WTC11 (cell line): Measurements from ENCODE around the gene DNAJC8. TPM values are rescaled to one million over a fixed set of nuclear protein-coding genes. Genes with fewer than 3 reads are reported as not detected.

ENCODE experiments used
- CREM ChIP-seq: sonication (generic); formaldehyde crosslinking; IDR thresholded peaks from 2 replicates; pipeline ENCODE4 v1.8.1; 2022; ENCODE audit warnings: mild to moderate bottlenecking, missing genetic modification reagents, moderate library complexity
- E2F1 ChIP-seq: sonication (generic); formaldehyde crosslinking; IDR thresholded peaks from 2 replicates; pipeline ENCODE4 v1.8.0; 2022; ENCODE audit warnings: mild to moderate bottlenecking, missing genetic modification reagents
- ESRRA ChIP-seq: sonication (generic); formaldehyde crosslinking; IDR thresholded peaks from 2 replicates; pipeline ENCODE4 v1.8.1; 2022; ENCODE audit warnings: mild to moderate bottlenecking, missing genetic modification reagents, borderline replicate concordance
- ETV6 ChIP-seq: sonication (generic); formaldehyde crosslinking; IDR thresholded peaks from 2 replicates; pipeline ENCODE4 v1.8.1; 2022; ENCODE audit warnings: mild to moderate bottlenecking, missing genetic modification reagents
- FOXJ3 ChIP-seq: sonication (generic); formaldehyde crosslinking; IDR thresholded peaks from 2 replicates; pipeline ENCODE4 v1.9.0; 2021; ENCODE audit warnings: missing genetic modification reagents, mild to moderate bottlenecking, borderline replicate concordance
- GTF2I ChIP-seq: fragments of 250-450 bp; sonication (Bioruptor Pico); conservative IDR thresholded peaks from 2 replicates; pipeline ENCODE4 v1.4.0; 2021; ENCODE audit warnings: mild to moderate bottlenecking
- IRF2 ChIP-seq: sonication (generic); formaldehyde crosslinking; IDR thresholded peaks from 2 replicates; pipeline ENCODE4 v1.8.0; 2022; ENCODE audit warnings: low read depth, missing genetic modification reagents, borderline replicate concordance
- JUN ChIP-seq: sonication (generic); formaldehyde crosslinking; IDR thresholded peaks from 2 replicates; pipeline ENCODE4 v1.8.0; 2023; ENCODE audit warnings: mild to moderate bottlenecking, missing genetic modification reagents
- MLX ChIP-seq: sonication (generic); formaldehyde crosslinking; IDR thresholded peaks from 2 replicates; pipeline ENCODE4 v1.8.1; 2023; ENCODE audit warnings: mild to moderate bottlenecking, missing genetic modification reagents, moderate library complexity
- NFE2L1 ChIP-seq: sonication (generic); formaldehyde crosslinking; IDR thresholded peaks from 2 replicates; pipeline ENCODE4 v1.8.1; 2023; ENCODE audit warnings: missing genetic modification reagents
- NR1H2 ChIP-seq: sonication (generic); formaldehyde crosslinking; IDR thresholded peaks from 2 replicates; pipeline ENCODE4 v1.9.0; 2021; ENCODE audit warnings: mild to moderate bottlenecking, moderate library complexity, missing genetic modification reagents
- NR3C1 ChIP-seq: sonication (generic); formaldehyde crosslinking; conservative IDR thresholded peaks from 2 replicates; pipeline ENCODE4 v1.8.1; 2023; ENCODE audit warnings: low read depth, mild to moderate bottlenecking, missing genetic modification reagents
- PRDM15 ChIP-seq: sonication (generic); formaldehyde crosslinking; IDR thresholded peaks from 2 replicates; pipeline ENCODE4 v1.8.0; 2022; ENCODE audit warnings: missing genetic modification reagents
- SMAD3 ChIP-seq: sonication (generic); formaldehyde crosslinking; IDR thresholded peaks from 2 replicates; pipeline ENCODE4 v1.8.0; 2022; ENCODE audit warnings: missing genetic modification reagents, mild to moderate bottlenecking, borderline replicate concordance
- STAT6 ChIP-seq: sonication (generic); formaldehyde crosslinking; conservative IDR thresholded peaks from 2 replicates; pipeline ENCODE4 v1.8.1; 2023; ENCODE audit warnings: mild to moderate bottlenecking, low read depth, missing genetic modification reagents, moderate library complexity
- ZNF138 ChIP-seq: sonication (generic); formaldehyde crosslinking; conservative IDR thresholded peaks from 2 replicates; pipeline ENCODE4 v1.8.1; 2022; ENCODE audit warnings: mild to moderate bottlenecking, moderate library complexity, missing genetic modification reagents
- ZNF317 ChIP-seq: sonication (generic); formaldehyde crosslinking; IDR thresholded peaks from 2 replicates; pipeline ENCODE4 v1.8.1; 2023; ENCODE audit warnings: low read depth, mild to moderate bottlenecking, moderate library complexity, missing genetic modification reagents, borderline replicate concordance
- ZNF423 ChIP-seq: fragments of 250-450 bp; sonication (Bioruptor Pico); IDR thresholded peaks from 2 replicates; pipeline ENCODE4 v2.1.2; 2022; ENCODE audit warnings: mild to moderate bottlenecking, moderate library complexity
- ZSCAN18 ChIP-seq: fragments of 250-450 bp; sonication (Bioruptor Pico); IDR thresholded peaks from 2 replicates; pipeline ENCODE4 v2.1.2; 2022; ENCODE audit warnings: mild to moderate bottlenecking, moderate library complexity
- total RNA-seq: library from RNA; stranded (reverse); gene quantifications from 3 replicates; pipeline ENCODE4 v1.2.3, GENCODE V29; 2021
- TF ChIP-seq, protein P1 (sequence below): sonication (generic); formaldehyde crosslinking; IDR thresholded peaks from 2 replicates; pipeline ENCODE4 v1.8.0; 2022; ENCODE audit warnings: mild to moderate bottlenecking, missing genetic modification reagents
- TF ChIP-seq, protein P2 (sequence below): sonication (generic); formaldehyde crosslinking; IDR thresholded peaks from 2 replicates; pipeline ENCODE4 v1.8.0; 2023; ENCODE audit warnings: mild to moderate bottlenecking, missing genetic modification reagents
- TF ChIP-seq, protein P3 (sequence below): fragments of 250-450 bp; sonication (Bioruptor Pico); IDR thresholded peaks from 2 replicates; pipeline ENCODE4 v1.9.0; 2021; ENCODE audit warnings: mild to moderate bottlenecking

The DNAJC8 gene
- total RNA-seq, 1 experiment from 2014 or later = 112 TPM

DNA sequence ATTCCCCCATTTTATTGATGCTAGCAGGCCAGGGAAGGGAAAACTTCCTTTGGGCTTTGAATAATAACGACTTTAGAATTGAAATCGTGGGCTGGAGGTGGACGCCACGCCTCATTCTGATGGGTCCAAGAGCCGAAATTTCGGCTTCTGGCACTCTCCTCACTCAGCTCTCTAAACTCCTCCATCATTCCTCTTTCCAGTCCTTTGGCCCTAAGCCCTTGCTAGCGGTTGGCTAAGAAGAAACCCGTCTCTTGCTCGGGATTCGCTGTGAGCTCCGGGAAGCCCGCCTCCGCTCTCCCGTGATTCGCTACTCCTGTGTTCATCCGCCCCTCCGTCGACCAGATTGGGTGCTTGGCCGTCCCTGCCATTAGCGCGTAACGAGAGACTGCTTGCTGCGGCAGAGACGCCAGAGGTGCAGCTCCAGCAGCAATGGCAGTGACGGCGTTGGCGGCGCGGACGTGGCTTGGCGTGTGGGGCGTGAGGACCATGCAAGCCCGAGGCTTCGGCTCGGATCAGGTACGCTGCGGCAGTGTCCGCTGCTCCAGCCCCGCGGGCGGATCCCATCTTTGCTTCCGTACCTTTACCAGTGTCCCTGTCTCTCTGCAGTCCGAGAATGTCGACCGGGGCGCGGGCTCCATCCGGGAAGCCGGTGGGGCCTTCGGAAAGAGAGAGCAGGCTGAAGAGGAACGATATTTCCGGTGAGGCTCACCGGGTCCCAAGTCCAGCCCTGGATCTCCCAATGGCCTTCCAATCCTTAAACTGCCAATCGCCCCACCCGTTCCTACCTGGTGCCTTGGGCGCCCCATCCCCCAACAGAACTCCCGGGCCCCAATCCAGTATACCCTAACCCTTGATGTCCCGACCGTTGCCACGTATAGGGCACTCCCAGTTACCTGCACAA is 3.2 kb upstream of the DNAJC8 start, which contains the start of gene ATP5IF1 (continued):
- TF ChIP-seq, protein P1, sequence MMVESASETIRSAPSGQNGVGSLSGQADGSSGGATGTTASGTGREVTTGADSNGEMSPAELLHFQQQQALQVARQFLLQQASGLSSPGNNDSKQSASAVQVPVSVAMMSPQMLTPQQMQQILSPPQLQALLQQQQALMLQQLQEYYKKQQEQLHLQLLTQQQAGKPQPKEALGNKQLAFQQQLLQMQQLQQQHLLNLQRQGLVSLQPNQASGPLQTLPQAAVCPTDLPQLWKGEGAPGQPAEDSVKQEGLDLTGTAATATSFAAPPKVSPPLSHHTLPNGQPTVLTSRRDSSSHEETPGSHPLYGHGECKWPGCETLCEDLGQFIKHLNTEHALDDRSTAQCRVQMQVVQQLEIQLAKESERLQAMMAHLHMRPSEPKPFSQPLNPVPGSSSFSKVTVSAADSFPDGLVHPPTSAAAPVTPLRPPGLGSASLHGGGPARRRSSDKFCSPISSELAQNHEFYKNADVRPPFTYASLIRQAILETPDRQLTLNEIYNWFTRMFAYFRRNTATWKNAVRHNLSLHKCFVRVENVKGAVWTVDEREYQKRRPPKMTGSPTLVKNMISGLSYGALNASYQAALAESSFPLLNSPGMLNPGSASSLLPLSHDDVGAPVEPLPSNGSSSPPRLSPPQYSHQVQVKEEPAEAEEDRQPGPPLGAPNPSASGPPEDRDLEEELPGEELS (CRISPR knock-in tag) = peak; percentile 80; the same call in 1 of the 2 replicates
- TF ChIP-seq IRF2 (CRISPR knock-in tag) (0 out of 2 replicates have a peak, but pooled peaks have one; percentile 19), FOXJ3 (no peak), MLX (no peak), ZNF138 (CRISPR knock-in tag) (no peak), PRDM15 (CRISPR knock-in tag) (peak; percentile 40; the same call in 1 of the 2 replicates), ZSCAN18 (CRISPR knock-in tag) (no peak), CREM (CRISPR knock-in tag) (peak; percentile 60; the same call in 1 of the 2 replicates), E2F1 (CRISPR knock-in tag) (no peak), ETV6 (CRISPR knock-in tag) (peak; percentile 85; the same call in 1 of the 2 replicates), SMAD3 (no peak), ZNF317 (no peak), ZNF423 (CRISPR knock-in tag) (no peak), STAT6 (CRISPR knock-in tag) (no peak), NFE2L1 (CRISPR knock-in tag) (peak; percentile 81), NR1H2 (CRISPR knock-in tag) (no peak), GTF2I (CRISPR knock-in tag) (no peak), NR3C1 (no peak), ESRRA (CRISPR knock-in tag) (no peak), JUN (CRISPR knock-in tag) (no peak)
- TF ChIP-seq, protein P2, sequence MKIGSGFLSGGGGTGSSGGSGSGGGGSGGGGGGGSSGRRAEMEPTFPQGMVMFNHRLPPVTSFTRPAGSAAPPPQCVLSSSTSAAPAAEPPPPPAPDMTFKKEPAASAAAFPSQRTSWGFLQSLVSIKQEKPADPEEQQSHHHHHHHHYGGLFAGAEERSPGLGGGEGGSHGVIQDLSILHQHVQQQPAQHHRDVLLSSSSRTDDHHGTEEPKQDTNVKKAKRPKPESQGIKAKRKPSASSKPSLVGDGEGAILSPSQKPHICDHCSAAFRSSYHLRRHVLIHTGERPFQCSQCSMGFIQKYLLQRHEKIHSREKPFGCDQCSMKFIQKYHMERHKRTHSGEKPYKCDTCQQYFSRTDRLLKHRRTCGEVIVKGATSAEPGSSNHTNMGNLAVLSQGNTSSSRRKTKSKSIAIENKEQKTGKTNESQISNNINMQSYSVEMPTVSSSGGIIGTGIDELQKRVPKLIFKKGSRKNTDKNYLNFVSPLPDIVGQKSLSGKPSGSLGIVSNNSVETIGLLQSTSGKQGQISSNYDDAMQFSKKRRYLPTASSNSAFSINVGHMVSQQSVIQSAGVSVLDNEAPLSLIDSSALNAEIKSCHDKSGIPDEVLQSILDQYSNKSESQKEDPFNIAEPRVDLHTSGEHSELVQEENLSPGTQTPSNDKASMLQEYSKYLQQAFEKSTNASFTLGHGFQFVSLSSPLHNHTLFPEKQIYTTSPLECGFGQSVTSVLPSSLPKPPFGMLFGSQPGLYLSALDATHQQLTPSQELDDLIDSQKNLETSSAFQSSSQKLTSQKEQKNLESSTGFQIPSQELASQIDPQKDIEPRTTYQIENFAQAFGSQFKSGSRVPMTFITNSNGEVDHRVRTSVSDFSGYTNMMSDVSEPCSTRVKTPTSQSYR (CRISPR knock-in tag) = no peak
- TF ChIP-seq, protein P3, sequence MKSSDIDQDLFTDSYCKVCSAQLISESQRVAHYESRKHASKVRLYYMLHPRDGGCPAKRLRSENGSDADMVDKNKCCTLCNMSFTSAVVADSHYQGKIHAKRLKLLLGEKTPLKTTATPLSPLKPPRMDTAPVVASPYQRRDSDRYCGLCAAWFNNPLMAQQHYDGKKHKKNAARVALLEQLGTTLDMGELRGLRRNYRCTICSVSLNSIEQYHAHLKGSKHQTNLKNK = no peak
